Left lung (tissue), 10 donors: ENCODE measurements around the gene MRPS12. TPM values are rescaled to one million over a fixed set of nuclear protein-coding genes. Genes with fewer than 3 reads are reported as not detected.
"Not testable (repeated sequence)": the region's sequence is repeated elsewhere in the genome, so short reads cannot be mapped to it uniquely, and the experiment has no call there.

Experiments
- ATAC-seq: fragments of 200-7000 bp; cut with Tn5 transposase; one replicate; pipeline ENCODE4 v1.9.1; 2020; ENCODE audit warnings: moderate library complexity
- DNase-seq, 4 donors: peaks; one replicate each; pipeline ENCODE4 v3.0.0-alpha.2; 2013 to 2020
- H3K27ac ChIP-seq, 2 donors: fragments of 200-600 bp; sonication (generic) in 1 of 2; one replicate each; pipeline versions ENCODE4 v1.5.0 to v1.8.0; 2020 to 2021
- H3K27me3 ChIP-seq, 2 donors: fragments of 200-600 bp; sonication (generic) in 1 of 2; one replicate each; pipeline versions ENCODE4 v1.5.0 to v1.8.0; 2020 to 2021
- H3K36me3 ChIP-seq, 2 donors: fragments of 200-600 bp; sonication (generic) in 1 of 2; one replicate each; pipeline versions ENCODE4 v1.5.0 to v1.8.0; 2020 to 2021
- H3K4me1 ChIP-seq, 2 donors: fragments of 200-600 bp; one replicate each; pipeline ENCODE4 v1.8.0; 2021
- H3K4me3 ChIP-seq, 2 donors: fragments of 200-600 bp; sonication (generic) in 1 of 2; one replicate each; pipeline versions ENCODE4 v1.5.0 to v1.8.0; 2020 to 2021; ENCODE audit warnings: mild to moderate bottlenecking in 1 of 2
- H3K9me3 ChIP-seq, 2 donors: fragments of 200-600 bp; sonication (generic) in 1 of 2; one replicate each; pipeline versions ENCODE4 v1.5.0 to v1.8.0; 2020 to 2021
- intact Hi-C, 2 donors: fragments of 100-400 bp; cut with DNase I; formaldehyde crosslinking; loops; one replicate each; pipeline versions ENCODE4 v1.11.2 to v1.14.2; 2022
- polyA plus RNA-seq, 6 donors: library from polyadenylated mRNA; unstranded; fragments of 120-200 nt; gene quantifications; one replicate each; pipeline ENCODE4 v1.2.1, GENCODE V29; 2013; ENCODE audit not compliant: insufficient read length in 6 of 6
- total RNA-seq, 2 donors: library from RNA; stranded (reverse); fragmentation: NEBNext Ultra II Directional; extraction: Animal tissue kit (Norgen Biotek cat#: 25700); gene quantifications; one replicate each; pipeline ENCODE4 v1.2.1, GENCODE V29; 2021
- TF ChIP-seq, protein P1 (sequence below), 2 donors: fragments of 200-600 bp; sonication (generic) in 1 of 2; IDR thresholded peaks; one replicate each; pipeline versions ENCODE4 v1.5.0 to v1.8.0; 2021; ENCODE audit warnings: antibody characterized with exemption in 2 of 2
- donor health status: DM: no; HTN: yes; CAD: no.
- donor health status: DM: no; HTN: no; CAD: no.

The MRPS12 gene
- total and polyA plus RNA-seq, 8 donors, result 11.8 to 39.8 (median 16.8) TPM

DNA sequence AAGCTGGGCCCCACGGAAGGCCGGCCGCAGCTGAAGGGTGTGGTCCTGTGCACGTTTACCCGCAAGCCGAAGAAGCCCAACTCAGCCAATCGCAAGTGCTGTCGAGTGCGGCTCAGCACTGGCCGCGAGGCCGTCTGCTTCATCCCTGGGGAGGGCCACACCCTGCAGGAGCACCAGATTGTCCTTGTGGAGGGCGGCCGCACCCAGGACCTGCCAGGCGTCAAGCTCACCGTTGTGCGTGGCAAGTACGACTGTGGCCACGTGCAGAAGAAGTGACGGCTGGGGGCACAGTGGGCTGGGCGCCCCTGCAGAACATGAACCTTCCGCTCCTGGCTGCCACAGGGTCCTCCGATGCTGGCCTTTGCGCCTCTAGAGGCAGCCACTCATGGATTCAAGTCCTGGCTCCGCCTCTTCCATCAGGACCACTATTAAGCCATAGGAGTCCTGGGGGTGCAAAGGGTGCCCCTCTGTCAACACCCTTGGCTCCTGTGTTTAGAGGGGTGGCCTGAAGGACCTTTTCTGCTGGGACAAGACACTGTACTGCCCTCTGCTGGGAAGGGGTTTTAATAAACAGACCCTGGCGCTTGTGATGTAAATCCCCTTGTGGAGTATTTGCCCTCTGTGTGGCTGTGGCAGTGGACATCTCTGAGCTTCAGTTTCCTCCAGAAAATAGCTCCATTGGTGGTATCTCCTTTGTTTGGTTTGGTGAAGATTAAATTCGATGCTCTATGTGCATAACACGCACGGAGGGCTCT is 1.9 kb downstream of the MRPS12 start:
- Histone ChIP-seq H3K9me3 (peaks cover 0 to 5% of the 10 kb centered on the region in 2 donors), H3K27ac (no peak overlapping the region), H3K4me1 (peaks cover 11 to 46% of the 10 kb centered on the region in 2 donors), H3K4me3 (peak overlapping the region in 1 of 2 donors; percentile 76), H3K36me3 (peaks cover 0 to 13% of the 10 kb centered on the region in 2 donors), H3K27me3 (no peaks in the 10 kb centered on the region)
- TF ChIP-seq, protein P1, sequence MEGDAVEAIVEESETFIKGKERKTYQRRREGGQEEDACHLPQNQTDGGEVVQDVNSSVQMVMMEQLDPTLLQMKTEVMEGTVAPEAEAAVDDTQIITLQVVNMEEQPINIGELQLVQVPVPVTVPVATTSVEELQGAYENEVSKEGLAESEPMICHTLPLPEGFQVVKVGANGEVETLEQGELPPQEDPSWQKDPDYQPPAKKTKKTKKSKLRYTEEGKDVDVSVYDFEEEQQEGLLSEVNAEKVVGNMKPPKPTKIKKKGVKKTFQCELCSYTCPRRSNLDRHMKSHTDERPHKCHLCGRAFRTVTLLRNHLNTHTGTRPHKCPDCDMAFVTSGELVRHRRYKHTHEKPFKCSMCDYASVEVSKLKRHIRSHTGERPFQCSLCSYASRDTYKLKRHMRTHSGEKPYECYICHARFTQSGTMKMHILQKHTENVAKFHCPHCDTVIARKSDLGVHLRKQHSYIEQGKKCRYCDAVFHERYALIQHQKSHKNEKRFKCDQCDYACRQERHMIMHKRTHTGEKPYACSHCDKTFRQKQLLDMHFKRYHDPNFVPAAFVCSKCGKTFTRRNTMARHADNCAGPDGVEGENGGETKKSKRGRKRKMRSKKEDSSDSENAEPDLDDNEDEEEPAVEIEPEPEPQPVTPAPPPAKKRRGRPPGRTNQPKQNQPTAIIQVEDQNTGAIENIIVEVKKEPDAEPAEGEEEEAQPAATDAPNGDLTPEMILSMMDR (IDR thresholded peaks at IDR 0.05), result no peak
- DNase-seq (peak in 2 of 4 donors; percentile 23 to 74), ATAC-seq (no peak)
- intact Hi-C loops, result no loop called here

GRCh38 chr19:38933544-38933943 is 2.8 kb downstream of the MRPS12 start:
- Histone ChIP-seq H3K36me3 (peaks cover 0 to 13% of the 10 kb centered on the region in 2 donors), H3K4me3 (no peak overlapping the region), H3K9me3 (peaks cover 0 to 5% of the 10 kb centered on the region in 2 donors), H3K4me1 (peaks cover 11 to 40% of the 10 kb centered on the region in 2 donors), H3K27ac (no peak overlapping the region), H3K27me3 (no peaks in the 10 kb centered on the region)
- TF ChIP-seq, protein P1 (IDR thresholded peaks at IDR 0.05), result no peak
- ATAC-seq (no peak), DNase-seq (no peak)
- intact Hi-C loops, result no loop called here

DNA sequence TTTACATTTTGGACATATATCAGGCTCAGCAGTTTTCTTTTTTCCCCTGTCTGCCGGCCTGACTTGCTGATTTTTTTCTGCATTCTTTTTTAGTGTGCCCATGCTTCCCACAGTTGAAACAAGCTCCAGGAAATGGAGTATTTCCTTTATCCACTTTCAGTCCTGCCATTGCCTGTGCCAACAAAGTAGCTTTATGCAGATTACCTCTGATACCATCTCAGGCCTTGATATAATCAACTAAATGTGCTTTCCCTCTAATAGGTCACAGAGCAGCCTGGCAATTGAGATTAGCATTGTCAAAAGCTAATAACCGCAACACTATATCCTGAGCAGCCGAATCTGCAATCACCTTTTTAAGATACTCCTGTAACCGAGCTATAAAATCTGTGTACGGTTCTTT is 9.2 kb downstream of the MRPS12 start:
- no peaks in the 10 kb centered on the region for H3K27me3 ChIP-seq
- TF ChIP-seq, protein P1 (IDR thresholded peaks at IDR 0.05), result no peak
- intact Hi-C loops, result no loop called here
- ATAC-seq (no peak), DNase-seq (no peak)
- H3K4me3 ChIP-seq, result no peak overlapping the region
- no peaks in the 10 kb centered on the region for H3K4me1 ChIP-seq
- peaks cover 0 to 4% of the 10 kb centered on the region in 2 donors for H3K9me3 ChIP-seq
- no peaks in the 10 kb centered on the region for H3K36me3 ChIP-seq
- H3K27ac ChIP-seq, result no peak overlapping the region

DNA sequence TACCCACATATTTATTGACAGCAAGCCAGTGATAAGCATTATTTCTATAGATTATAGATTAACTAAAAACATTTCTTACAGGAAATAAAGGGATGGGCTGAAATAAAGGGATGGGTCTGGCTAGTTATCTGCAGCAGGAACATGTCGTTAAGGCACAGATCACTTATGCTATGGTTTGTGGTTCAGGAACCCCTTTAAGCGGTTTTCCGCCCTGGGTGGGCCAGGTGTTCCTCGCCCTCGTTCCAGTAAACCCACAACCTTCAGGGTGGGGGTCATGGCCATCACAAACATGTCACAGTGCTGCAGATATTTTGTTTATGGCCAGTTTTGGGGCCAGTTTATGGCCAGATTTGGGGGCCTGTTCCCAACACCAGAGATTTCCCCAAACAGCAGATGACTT is 10.7 kb downstream of the MRPS12 start:
- H3K4me3 ChIP-seq, H3K36me3 ChIP-seq, H3K27me3 ChIP-seq, H3K9me3 ChIP-seq, DNase-seq, H3K27ac ChIP-seq, ATAC-seq, H3K4me1 ChIP-seq, intact Hi-C loops: not testable (repeated sequence)

GRCh38 chr19:38941979-38942378 is 11.2 kb downstream of the MRPS12 start:
- TF ChIP-seq, protein P1 (IDR thresholded peaks at IDR 0.05), result no peak
- Histone ChIP-seq H3K36me3 (no peaks in the 10 kb centered on the region), H3K9me3 (no peaks in the 10 kb centered on the region), H3K4me3 (no peak overlapping the region), H3K27ac (no peak overlapping the region), H3K27me3 (no peaks in the 10 kb centered on the region), H3K4me1 (no peaks in the 10 kb centered on the region)
- ATAC-seq (no peak), DNase-seq (no peak)
- intact Hi-C loops, result no loop called here
